ENCODE results near the gene SPHK2.
A peak's percentile ranks its signal among the peaks of the same experiment; 100 is the strongest.

The SPHK2 gene

GRCh38 chr19:48606463-48607358, 12.6 kb upstream of the SPHK2 start, which contains the start of gene SPACA4:
TSS of gene SPACA4 (plus strand) at chr19:48606742. CDS start at chr19:48606979, 237 bp downstream.
- no peak for DNase-seq (ENCODE audit: low read depth)

GRCh38 chr19:48607359-48607755, 11.9 kb upstream of the SPHK2 start:
- DNase-seq (ENCODE audit: low read depth), result no peak

- no peak for DNase-seq (ENCODE audit: low read depth)
These were observed 10.5 kb upstream of the SPHK2 start for GRCh38 chr19:48608798-48609263.

DNA sequence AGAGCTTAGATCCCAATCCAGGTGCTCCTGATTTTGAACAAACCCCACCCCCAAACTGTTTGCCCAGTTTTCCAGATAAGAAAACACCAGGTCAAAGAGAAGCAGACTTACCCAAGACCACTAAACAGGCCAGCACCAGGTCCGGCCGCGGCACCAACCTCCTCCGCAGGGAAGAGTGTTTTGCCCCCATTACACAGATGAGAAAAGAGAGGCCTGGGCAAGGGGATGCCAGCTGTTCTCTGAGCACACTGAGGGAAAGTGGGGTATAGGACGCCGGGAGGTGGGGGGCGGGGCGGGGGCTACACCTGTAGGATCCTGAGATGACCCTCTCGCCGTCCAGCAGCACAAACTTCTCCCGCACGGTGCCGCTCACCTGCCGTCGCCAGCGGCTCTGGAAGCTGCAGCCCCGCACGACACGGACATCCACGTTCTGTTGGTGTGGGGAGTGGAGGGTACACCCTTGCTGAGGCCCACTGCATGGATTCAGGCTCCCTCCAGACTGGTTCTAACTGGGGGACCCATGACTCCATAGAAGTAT, 9.7 kb upstream of the SPHK2 start:
- no peak for DNase-seq (ENCODE audit: low read depth)

DNA sequence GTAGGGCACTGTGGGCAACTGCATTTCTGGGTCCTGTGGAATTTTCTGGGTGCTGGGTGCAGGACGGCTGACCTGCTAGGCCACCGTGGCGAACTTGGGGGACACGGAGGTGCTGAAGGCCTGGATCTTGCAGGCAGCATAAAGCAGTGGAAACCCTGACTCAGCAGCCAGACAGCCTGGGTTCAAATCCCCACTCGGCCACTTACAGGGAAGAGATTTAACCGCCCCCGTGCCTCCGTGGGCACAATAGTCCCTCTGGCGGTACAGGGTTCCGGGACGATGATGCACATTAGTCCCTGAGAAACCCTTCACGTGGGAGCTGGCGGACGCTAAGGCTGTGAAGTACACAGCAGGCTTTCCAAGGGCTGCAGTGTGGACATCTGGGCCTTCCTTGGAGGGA, 7.4 kb upstream of the SPHK2 start:
- no peak for DNase-seq (ENCODE audit: low read depth)

DNA sequence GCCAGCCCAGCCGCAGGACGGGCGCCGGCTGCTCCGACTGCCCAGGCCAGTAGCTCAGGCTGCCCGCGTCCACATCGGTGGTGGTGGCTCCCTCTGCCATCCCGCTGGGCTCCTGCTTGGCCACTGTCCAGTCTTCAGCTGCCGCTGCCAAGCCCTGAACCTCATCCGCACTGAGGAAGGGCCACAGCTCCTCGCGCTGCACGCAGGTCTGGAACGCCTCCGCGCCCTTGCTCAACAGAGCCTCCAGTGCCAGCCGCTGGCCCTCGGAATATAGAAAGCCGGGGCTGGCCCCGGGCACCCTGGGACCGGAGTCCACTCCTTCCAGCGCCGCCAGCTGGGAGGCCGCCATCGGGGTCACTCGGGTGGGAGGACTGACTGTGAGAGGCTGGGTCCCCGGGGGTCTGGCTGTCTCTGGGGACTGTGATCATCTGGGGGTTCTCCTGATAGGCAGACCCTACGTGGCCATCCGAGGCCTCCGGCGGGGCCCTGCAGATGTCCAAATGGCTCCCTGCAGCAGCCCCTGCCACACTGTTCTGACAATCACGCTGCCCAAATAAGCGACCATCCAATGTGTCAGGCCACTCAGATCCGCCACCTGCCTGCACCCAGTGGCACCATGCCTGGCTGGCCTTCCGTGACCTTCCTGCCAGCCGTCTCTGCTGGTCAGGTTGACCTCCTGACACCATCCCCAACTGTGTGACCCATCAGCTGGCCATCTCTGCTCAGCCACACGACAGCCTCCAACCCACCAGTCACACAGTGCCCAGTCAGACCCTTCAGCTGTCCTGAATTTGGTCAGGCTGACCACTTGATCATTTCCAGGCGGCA, 6.1 kb upstream of the SPHK2 start:
- DNase-seq (ENCODE audit: low read depth), result no peak

DNA sequence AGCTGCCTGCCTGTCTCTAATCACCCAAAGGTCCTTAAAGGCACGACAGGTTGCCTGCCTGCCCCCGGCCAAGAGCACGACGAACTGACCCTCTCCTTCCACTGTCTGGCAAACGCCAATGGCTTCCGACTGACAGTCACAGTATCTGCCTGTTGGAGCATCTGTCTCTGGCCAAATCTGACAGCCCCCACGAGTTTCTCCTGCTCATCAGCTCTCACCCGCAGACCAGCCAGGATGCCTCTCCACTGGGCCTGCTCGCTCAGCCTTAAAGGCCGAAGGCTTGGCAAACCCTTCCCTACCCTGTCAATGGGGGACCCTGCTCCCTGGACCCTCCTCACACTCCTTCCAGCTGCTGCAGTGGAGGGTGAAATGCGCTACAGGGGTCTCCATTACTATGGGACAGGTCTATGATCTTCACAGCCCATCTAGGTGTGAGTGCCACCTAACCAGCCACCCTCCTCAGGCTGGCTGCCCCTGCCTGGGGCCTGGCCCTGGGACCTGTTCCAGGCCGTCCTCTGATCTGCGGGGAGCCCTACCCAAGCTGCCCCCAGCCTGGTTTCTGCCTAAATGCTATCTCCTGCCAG, 5.4 kb upstream of the SPHK2 start:
- no peak for DNase-seq (ENCODE audit: low read depth)

DNA sequence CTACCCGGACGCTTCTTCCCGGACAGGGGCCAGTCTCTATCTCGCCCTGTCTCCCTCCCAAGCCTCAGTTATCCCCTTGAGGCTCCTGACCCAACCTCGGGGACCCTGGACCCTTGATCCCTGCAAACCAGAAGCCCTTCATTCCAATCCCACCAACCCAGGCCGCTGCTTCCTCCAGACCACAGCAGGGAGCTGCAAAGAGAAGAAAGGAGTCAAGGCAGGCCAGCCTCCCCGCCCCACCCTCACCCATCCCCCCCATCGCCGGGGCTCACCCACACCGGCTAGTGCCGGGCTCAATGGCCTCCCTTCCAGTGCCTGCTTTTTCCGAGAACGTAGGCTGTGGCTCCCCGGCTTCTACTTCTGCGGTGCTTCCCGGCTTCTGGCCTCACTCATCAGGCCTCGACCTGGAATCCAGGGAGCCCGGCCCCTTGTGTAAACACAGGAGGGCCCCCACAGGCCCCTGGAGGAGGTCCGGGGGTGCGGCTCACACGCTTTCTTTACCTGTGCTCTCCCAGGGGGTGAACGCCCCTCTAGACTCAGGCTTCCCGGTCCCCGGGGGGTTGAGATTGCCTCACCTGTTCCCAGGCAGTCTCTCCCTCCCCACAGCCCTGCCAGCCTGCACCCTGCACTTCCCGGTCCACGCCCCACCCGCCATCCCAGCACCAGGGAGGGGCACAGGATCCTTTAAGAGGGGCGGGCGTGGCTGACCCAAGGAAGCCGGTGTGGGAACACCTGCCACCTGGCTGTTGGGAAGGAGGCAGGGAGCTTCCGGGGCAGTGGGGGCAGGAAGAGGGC, 4.7 kb upstream of the SPHK2 start, which contains the start of gene FAM83E:
FAM83E (minus strand) TSS at position 641 of the 795 bp plus-strand sequence. CDS start 1,704 bp downstream, outside the sequence.
- DNase-seq (ENCODE audit: low read depth), result no peak

- no peak for DNase-seq (ENCODE audit: low read depth)
These were observed 3.9 kb upstream of the SPHK2 start for GRCh38 chr19:48615231-48616040.

DNA sequence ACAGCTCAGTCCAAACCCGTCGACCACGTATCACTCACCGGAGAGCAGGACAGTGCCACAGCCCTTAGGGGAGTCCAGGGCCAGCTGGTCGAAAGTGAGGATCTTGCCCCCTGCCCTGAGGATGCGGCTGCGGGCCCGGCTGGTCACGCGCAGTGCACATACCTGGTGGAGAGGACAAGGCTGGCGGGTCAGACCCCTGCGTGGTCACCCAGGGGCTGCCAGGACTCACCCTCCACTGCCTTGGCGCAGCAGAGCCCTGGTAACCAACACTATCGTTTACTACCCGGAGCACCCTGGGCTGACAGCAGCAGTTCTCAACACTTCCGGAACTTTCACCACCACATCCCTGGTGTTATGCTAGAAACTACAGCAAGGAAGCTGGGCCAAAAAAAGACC, 3.3 kb upstream of the SPHK2 start:
- DNase-seq (ENCODE audit: low read depth), result no peak

DNA sequence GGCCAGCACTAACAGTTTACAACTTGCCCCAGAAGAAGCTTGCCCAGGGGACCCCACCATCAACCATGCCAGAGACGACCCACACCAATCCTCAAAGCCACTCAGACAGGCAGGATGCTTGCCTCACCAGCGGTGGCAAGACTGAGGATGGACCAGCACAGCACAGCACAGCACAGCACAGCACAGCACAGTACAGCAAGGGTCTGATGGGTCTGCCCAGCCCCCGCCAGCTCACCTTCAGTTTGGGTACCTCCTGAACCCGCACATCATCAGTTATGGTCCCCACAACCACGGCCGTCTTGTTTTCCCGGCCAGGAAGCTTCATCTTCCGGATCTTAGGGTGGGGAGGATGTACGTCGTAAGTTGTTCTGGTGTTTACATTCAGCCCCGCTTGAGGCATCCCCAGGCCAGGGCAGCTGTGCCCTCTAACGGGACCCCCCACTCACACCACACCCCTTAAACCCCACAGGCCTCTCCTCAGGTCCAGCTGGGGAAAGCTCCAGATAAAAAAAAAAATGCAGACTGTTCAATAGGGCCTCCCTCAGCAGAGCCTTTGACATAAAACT, 2.7 kb upstream of the SPHK2 start:
- no peak for DNase-seq (ENCODE audit: low read depth)

DNA sequence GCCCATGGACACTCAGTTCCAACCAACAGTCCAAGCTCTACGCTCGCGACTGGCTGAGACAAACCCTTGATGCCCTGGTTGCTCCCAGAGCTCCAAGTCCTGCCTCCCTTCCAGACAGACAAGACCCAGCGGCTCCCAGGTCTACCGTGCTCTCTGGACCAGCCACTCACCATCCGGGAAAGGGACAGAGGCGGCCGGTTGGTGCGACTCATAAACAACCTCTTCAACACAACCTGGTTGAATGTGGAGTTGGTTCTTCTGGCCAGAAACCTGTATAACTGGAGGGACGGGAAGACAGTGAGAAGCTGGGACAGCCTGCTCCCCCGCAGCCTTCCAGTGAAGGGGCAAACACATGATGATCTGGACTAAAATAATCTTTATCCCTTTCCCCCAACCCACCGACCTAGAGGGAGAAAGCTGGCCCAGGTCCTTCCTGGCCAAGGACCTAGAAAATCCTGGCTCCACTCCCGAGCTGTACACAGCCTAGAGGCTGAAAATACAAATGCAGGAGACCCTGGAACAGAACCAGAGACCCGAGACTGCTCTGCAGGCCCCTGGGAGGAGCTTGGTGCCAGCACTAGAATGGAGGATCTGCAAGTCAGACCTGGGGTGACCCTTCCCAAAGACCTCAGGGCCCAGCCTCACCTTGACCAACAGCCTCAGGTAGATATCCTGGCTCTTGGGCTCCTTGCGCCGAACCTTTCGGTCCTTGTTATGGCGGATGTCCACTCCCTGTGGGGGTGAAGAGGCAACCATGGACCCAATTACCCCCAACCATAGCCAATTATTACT, 2.0 kb upstream of the SPHK2 start:
- DNase-seq (ENCODE audit: low read depth), result no peak

DNA sequence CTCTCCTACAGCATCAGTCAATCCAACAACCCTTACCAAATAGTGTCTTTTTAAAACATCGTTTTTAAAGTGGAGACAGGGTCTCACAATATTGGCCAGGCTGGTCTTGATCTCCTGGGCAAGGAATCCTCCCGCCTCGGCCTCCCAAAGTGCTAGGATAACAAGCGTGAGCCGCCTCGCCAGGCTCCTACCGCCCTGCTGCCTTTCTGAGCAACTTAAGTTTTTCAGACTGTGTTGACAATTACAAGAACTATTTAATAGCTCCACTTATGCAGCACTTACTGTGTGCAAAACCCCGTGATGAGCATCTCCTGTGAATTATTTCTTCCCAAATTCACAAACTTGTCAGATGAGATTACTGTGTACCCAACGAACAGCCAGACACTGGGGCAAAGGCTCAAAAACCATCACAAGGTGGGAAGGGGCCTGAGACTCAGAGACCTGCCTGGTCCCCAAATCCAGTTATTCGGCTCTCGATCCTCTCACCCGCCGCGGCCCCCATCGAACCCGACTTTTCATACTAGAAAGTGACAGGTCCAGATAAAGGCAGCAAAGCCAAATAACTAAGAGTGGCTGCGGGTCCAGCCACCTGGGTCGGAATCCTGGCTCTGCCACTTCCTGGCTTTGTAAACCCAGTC, 909 bp upstream of the SPHK2 start:
- no peak for DNase-seq (ENCODE audit: low read depth)

GRCh38 chr19:48619692-48620585, 633 bp downstream of the SPHK2 start:
- DNase-seq (ENCODE audit: low read depth), result no peak

GRCh38 chr19:48623556-48624066, 4.3 kb downstream of the SPHK2 start:
- no peak for DNase-seq (ENCODE audit: low read depth)

DNA sequence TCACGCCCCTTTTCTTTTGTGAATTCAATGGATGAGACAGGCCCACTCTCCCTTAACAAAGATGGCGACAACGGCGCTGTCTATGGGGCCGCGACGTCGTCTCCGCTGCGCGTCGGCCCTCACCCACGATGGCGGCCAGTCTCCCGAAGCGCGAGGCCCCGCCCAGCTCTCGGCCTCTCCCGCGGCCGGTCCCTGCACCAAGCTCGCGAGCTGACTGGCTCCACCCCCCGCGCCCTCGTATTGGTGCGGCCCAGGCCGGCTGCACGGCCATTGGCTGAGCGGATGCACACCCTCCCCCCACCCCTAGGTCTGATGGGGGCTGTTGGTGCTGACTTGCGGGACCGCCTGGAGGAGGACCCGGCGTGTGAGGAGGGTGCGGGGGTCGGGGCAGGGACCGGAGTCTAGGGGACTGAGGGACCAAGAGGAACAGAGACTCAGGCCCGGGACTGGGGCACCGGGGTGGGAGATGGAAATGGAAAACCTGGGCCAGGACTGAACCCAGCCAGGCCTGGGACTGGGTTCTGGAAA, 4.8 kb downstream of the SPHK2 start:
- peak; percentile 86 for DNase-seq (ENCODE audit: low read depth)
